ENCODE results near the gene CDC5L. TPM values are rescaled to one million over a fixed set of nuclear protein-coding genes. Genes with fewer than 3 reads are reported as not detected.
"Not testable (repeated sequence)": the region's sequence is repeated elsewhere in the genome, so short reads cannot be mapped to it uniquely, and the experiment has no call there.

Gene CDC5L
- total RNA-seq, 1 experiment from 2014 or later: 23.8 TPM

GRCh38 chr6:44442833-44443444 lies 55.4 kb downstream of the CDC5L start:
- H3K36me3 ChIP-seq (ENCODE audit: control insufficient read depth, insufficient read depth, low read length): no peaks in the 10 kb centered on the region; the same call in 1 of the 2 replicates
- Mint-ChIP-seq H3K36me3 (ENCODE audit: insufficient read depth, unreplicated experiment) (peaks cover 45% of the 10 kb centered on the region), H3K27ac (ENCODE audit: unreplicated experiment) (no peak overlapping the region)

GRCh38 chr6:44444853-44445252 lies 57.3 kb downstream of the CDC5L start:
- CTCF ChIA-PET: no interaction called here
- no peak for DNase-seq
- Mint-ChIP-seq H3K36me3 (ENCODE audit: insufficient read depth, unreplicated experiment) (peaks cover 49% of the 10 kb centered on the region), H3K4me3 (ENCODE audit: unreplicated experiment) (no peak overlapping the region), H3K9me3 (ENCODE audit: unreplicated experiment) (peaks cover 24% of the 10 kb centered on the region), H3K27me3 (ENCODE audit: insufficient read depth, unreplicated experiment) (no peaks in the 10 kb centered on the region), H3K4me1 (ENCODE audit: low read depth, unreplicated experiment) (no peaks in the 10 kb centered on the region), H3K27ac (ENCODE audit: unreplicated experiment) (no peak overlapping the region)
- no peak for TF ChIP-seq CTCF (IDR thresholded peaks at IDR 0.05; ENCODE audit: insufficient read depth in 1 of 2, low read depth in 1 of 2, low read length in 1 of 2, severe bottlenecking in 1 of 2, unreplicated experiment in 1 of 2)
- H3K27me3 ChIP-seq (replicated peaks; ENCODE audit: control insufficient read depth, insufficient read depth, low read length): no peaks in the 10 kb centered on the region
- POLR2A ChIA-PET: no interaction called here
- no peak overlapping the region for H3K4me3 ChIP-seq (ENCODE audit: low read depth, low read length)
- H3K4me1 ChIP-seq: no peaks in the 10 kb centered on the region
- H3K36me3 ChIP-seq (ENCODE audit: control insufficient read depth, insufficient read depth, low read length): no peaks in the 10 kb centered on the region; the same call in 1 of the 2 replicates
- peaks cover 3% of the 10 kb centered on the region; the same call in 1 of the 2 replicates for H3K9me3 ChIP-seq
- intact Hi-C loops (cut with micrococcal nuclease; ENCODE audit: unreplicated experiment): no loop called here
- BruUV-seq (replicated peaks): no TSS peak

More at GRCh38 chr6:44442833-44443444, 55.4 kb downstream of the CDC5L start:
- peaks cover 24% of the 10 kb centered on the region for H3K9me3 Mint-ChIP-seq (ENCODE audit: unreplicated experiment)
- CTCF ChIA-PET: no interaction called here
- POLR2A ChIA-PET: no interaction called here
- H3K4me3 Mint-ChIP-seq (ENCODE audit: unreplicated experiment): no peak overlapping the region
- Histone ChIP-seq H3K27me3 (replicated peaks; ENCODE audit: control insufficient read depth, insufficient read depth, low read length) (no peaks in the 10 kb centered on the region), H3K9me3 (peaks cover 3% of the 10 kb centered on the region; the same call in 1 of the 2 replicates), H3K4me3 (ENCODE audit: low read depth, low read length) (no peak overlapping the region), H3K4me1 (no peaks in the 10 kb centered on the region)
- no peaks in the 10 kb centered on the region for H3K27me3 Mint-ChIP-seq (ENCODE audit: insufficient read depth, unreplicated experiment)
- no peak for TF ChIP-seq CTCF (IDR thresholded peaks at IDR 0.05; ENCODE audit: insufficient read depth in 1 of 2, low read depth in 1 of 2, low read length in 1 of 2, severe bottlenecking in 1 of 2, unreplicated experiment in 1 of 2)
- H3K4me1 Mint-ChIP-seq (ENCODE audit: low read depth, unreplicated experiment): no peaks in the 10 kb centered on the region
- BruUV-seq (replicated peaks): no TSS peak
- intact Hi-C loops (cut with micrococcal nuclease; ENCODE audit: unreplicated experiment): no loop called here
- DNase-seq: no peak

- ChIA-PET POLR2A (no interaction called here), CTCF (interaction anchor here (0.6 kb wide), 1 partner anchor 17 kb away, joined by 4 read pairs; no protein-coding TSS in a partner anchor)
- Histone ChIP-seq H3K4me3 (ENCODE audit: low read depth, low read length) (no peak overlapping the region), H3K4me1 (no peaks in the 10 kb centered on the region), H3K27me3 (replicated peaks; ENCODE audit: control insufficient read depth, insufficient read depth, low read length) (no peaks in the 10 kb centered on the region), H3K36me3 (ENCODE audit: control insufficient read depth, insufficient read depth, low read length) (no peaks in the 10 kb centered on the region; the same call in 1 of the 2 replicates), H3K9me3 (peaks cover 3% of the 10 kb centered on the region; the same call in 1 of the 2 replicates)
- Mint-ChIP-seq H3K27ac (ENCODE audit: unreplicated experiment) (no peak overlapping the region), H3K36me3 (ENCODE audit: insufficient read depth, unreplicated experiment) (peaks cover 38% of the 10 kb centered on the region), H3K9me3 (ENCODE audit: unreplicated experiment) (peaks cover 15% of the 10 kb centered on the region), H3K4me1 (ENCODE audit: low read depth, unreplicated experiment) (no peaks in the 10 kb centered on the region), H3K4me3 (ENCODE audit: unreplicated experiment) (no peak overlapping the region), H3K27me3 (ENCODE audit: insufficient read depth, unreplicated experiment) (no peaks in the 10 kb centered on the region)
- DNase-seq: no peak
- no TSS peak for BruUV-seq (replicated peaks)
- intact Hi-C loops (cut with micrococcal nuclease; ENCODE audit: unreplicated experiment): no loop called here
- no peak for TF ChIP-seq CTCF (IDR thresholded peaks at IDR 0.05; ENCODE audit: insufficient read depth in 1 of 2, low read depth in 1 of 2, low read length in 1 of 2, severe bottlenecking in 1 of 2, unreplicated experiment in 1 of 2)
Measured at GRCh38 chr6:44446626-44447300, 59.3 kb downstream of the CDC5L start.

GRCh38 chr6:44449181-44449580 lies 61.7 kb downstream of the CDC5L start:
- CTCF ChIA-PET, POLR2A ChIA-PET: not testable (repeated sequence)

More at GRCh38 chr6:44449181-44449580, 61.7 kb downstream of the CDC5L start:
- H3K36me3 ChIP-seq (ENCODE audit: control insufficient read depth, insufficient read depth, low read length); DNase-seq; H3K4me3 Mint-ChIP-seq (ENCODE audit: unreplicated experiment); BruUV-seq (replicated peaks); H3K9me3 ChIP-seq; H3K27ac Mint-ChIP-seq (ENCODE audit: unreplicated experiment); H3K4me1 Mint-ChIP-seq (ENCODE audit: low read depth, unreplicated experiment); H3K4me3 ChIP-seq (ENCODE audit: low read depth, low read length); H3K27me3 ChIP-seq (replicated peaks; ENCODE audit: control insufficient read depth, insufficient read depth, low read length); intact Hi-C loops (cut with micrococcal nuclease; ENCODE audit: unreplicated experiment); H3K4me1 ChIP-seq; H3K27me3 Mint-ChIP-seq (ENCODE audit: insufficient read depth, unreplicated experiment); H3K9me3 Mint-ChIP-seq (ENCODE audit: unreplicated experiment): not testable (repeated sequence)
- H3K36me3 Mint-ChIP-seq (ENCODE audit: insufficient read depth, unreplicated experiment): peaks cover 18% of the 10 kb centered on the region
